Stimulated activated CD4-positive, alpha-beta T cell treated with anti-CD3 and anti-CD28 coated beads, Interleukin-12 subunit alpha, Interleukin-12 subunit beta, amount 100 ng/mL, for 4 hours (primary cell): ENCODE measurements around the gene NECTIN1.

Experiments used
- DNase-seq: peaks from one replicate; pipeline ENCODE4 v3.0.0-alpha.2; 2020

NECTIN1 gene

GRCh38 chr11:119671051-119671450 lies 57.9 kb downstream of the NECTIN1 start:
- no peak for DNase-seq

- DNase-seq, result no peak
These were observed 59.5 kb downstream of the NECTIN1 start for GRCh38 chr11:119669487-119669886.

GRCh38 chr11:119668676-119669075 lies 60.3 kb downstream of the NECTIN1 start:
- no peak for DNase-seq

GRCh38 chr11:119666463-119667131 lies 62.4 kb downstream of the NECTIN1 start:
- peak; percentile 57 for DNase-seq

- no peak for DNase-seq
These were observed 62.9 kb downstream of the NECTIN1 start for GRCh38 chr11:119666061-119666460.

GRCh38 chr11:119664701-119665420 lies 64.1 kb downstream of the NECTIN1 start:
- DNase-seq, result no peak

GRCh38 chr11:119664063-119664572 lies 64.9 kb downstream of the NECTIN1 start:
- no peak for DNase-seq

GRCh38 chr11:119663279-119663678 lies 65.7 kb downstream of the NECTIN1 start:
- DNase-seq, result no peak

- no peak for DNase-seq
These were observed 67.8 kb downstream of the NECTIN1 start for GRCh38 chr11:119661226-119661625.

- DNase-seq, result no peak
These were observed 68.9 kb downstream of the NECTIN1 start for GRCh38 chr11:119659971-119660723.

- DNase-seq, result no peak
These were observed 75.9 kb downstream of the NECTIN1 start for GRCh38 chr11:119652907-119653659.

GRCh38 chr11:119651802-119652584 lies 77.0 kb downstream of the NECTIN1 start:
- no peak for DNase-seq

GRCh38 chr11:119650251-119650650 lies 78.7 kb downstream of the NECTIN1 start:
- DNase-seq, result no peak

- no peak for DNase-seq
These were observed 81.7 kb downstream of the NECTIN1 start for GRCh38 chr11:119647254-119647653.

- no peak for DNase-seq
These were observed 84.0 kb downstream of the NECTIN1 start for GRCh38 chr11:119645018-119645417.

GRCh38 chr11:119644502-119644901 lies 84.5 kb downstream of the NECTIN1 start:
- no peak for DNase-seq

- DNase-seq, result no peak
These were observed 85.1 kb downstream of the NECTIN1 start for GRCh38 chr11:119643876-119644225.

GRCh38 chr11:119643212-119643875 lies 85.7 kb downstream of the NECTIN1 start:
- DNase-seq, result no peak

- DNase-seq, result no peak
These were observed 86.8 kb downstream of the NECTIN1 start for GRCh38 chr11:119641983-119642745.

- DNase-seq, result no peak
These were observed 88.5 kb downstream of the NECTIN1 start for GRCh38 chr11:119640541-119640940.
